Parathyroid adenoma (tissue), 2 donors: Measurements from ENCODE around the gene FHOD3.

Source experiments
- H2AFZ ChIP-seq: fragments of 300-600 bp; sonication (generic); one replicate; pipeline ENCODE4 v1.7.0; 2017; ENCODE audit warnings: antibody characterized with exemption, mild to moderate bottlenecking
- H3K27ac ChIP-seq: fragments of 300-600 bp; sonication (generic); one replicate; pipeline ENCODE4 v1.7.0; 2017
- H3K27me3 ChIP-seq: fragments of 300-600 bp; sonication (generic); one replicate; pipeline ENCODE4 v1.7.0; 2017; ENCODE audit warnings: low read length; ENCODE audit not compliant: control insufficient read depth, insufficient read depth
- H3K36me3 ChIP-seq: fragments of 300-600 bp; sonication (generic); one replicate; pipeline ENCODE4 v1.7.0; 2017; ENCODE audit warnings: low read length; ENCODE audit not compliant: control insufficient read depth, insufficient read depth
- H3K4me1 ChIP-seq: fragments of 300-600 bp; sonication (generic); one replicate; pipeline ENCODE4 v1.7.0; 2017; ENCODE audit warnings: control low read depth
- H3K4me2 ChIP-seq: fragments of 300-600 bp; sonication (generic); one replicate; pipeline ENCODE4 v1.7.0; 2017; ENCODE audit warnings: low read length
- H3K4me3 ChIP-seq: fragments of 300-600 bp; sonication (generic); one replicate; pipeline ENCODE4 v1.7.0; 2017; ENCODE audit warnings: low read depth, low read length
- H3K79me2 ChIP-seq: fragments of 300-600 bp; sonication (generic); one replicate; pipeline ENCODE4 v1.7.0; 2017; ENCODE audit warnings: control low read depth
- H3K9ac ChIP-seq: fragments of 300-600 bp; sonication (generic); one replicate; pipeline ENCODE4 v1.7.0; 2017; ENCODE audit warnings: mild to moderate bottlenecking
- H3K9me3 ChIP-seq: fragments of 300-600 bp; sonication (generic); one replicate; pipeline ENCODE4 v1.7.0; 2017; ENCODE audit warnings: low read length; ENCODE audit not compliant: control insufficient read depth
- CTCF ChIP-seq: fragments of 300-600 bp; sonication (generic); IDR thresholded peaks from one replicate; pipeline ENCODE4 v1.7.0; 2017; ENCODE audit warnings: antibody characterized with exemption, mild to moderate bottlenecking
- donor health status: primary hyperparathyroidism.

Gene FHOD3

GRCh38 chr18:36578871-36579710, 281.6 kb downstream of the FHOD3 start:
- Histone ChIP-seq H3K4me1 (peaks cover 16% of the 10 kb centered on the region), H3K27ac (peak overlapping the region; percentile 72)

DNA sequence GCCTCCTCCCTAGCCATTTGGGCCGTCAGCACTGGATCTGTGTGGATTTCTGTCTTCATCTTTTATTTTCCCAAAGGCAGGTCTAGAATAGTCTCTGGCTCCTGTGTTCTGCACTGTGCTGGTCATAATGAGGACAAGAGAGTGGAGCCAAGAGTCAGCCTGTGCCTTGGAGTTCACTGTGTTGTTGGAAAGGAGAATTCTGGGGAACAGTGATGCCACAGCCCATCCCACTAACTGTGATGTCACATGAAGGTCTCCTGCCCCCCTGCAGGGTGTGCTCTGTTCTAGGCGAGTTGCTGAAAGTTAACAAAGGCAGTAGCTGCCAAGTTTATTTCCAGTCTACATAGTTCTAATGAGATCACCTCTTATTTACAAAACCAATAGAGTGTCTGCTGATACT, 282.8 kb downstream of the FHOD3 start:
- Histone ChIP-seq H3K9me3 (no peaks in the 10 kb centered on the region), H3K9ac (no peak overlapping the region), H3K36me3 (no peaks in the 10 kb centered on the region), H3K4me3 (no peak overlapping the region), H3K4me1 (peaks cover 16% of the 10 kb centered on the region), H3K27me3 (no peaks in the 10 kb centered on the region), H2AFZ (peak overlapping the region; percentile 1), H3K4me2 (no peak overlapping the region), H3K27ac (peak overlapping the region; percentile 72), H3K79me2 (no peaks in the 10 kb centered on the region)
- TF ChIP-seq CTCF: no peak

More at GRCh38 chr18:36578871-36579710, 281.6 kb downstream of the FHOD3 start:
- Histone ChIP-seq H3K27me3 (no peaks in the 10 kb centered on the region), H3K36me3 (no peaks in the 10 kb centered on the region), H3K79me2 (no peaks in the 10 kb centered on the region), H3K9me3 (no peaks in the 10 kb centered on the region), H2AFZ (peak overlapping the region; percentile 1), H3K4me3 (no peak overlapping the region), H3K4me2 (peak overlapping the region; percentile 22), H3K9ac (no peak overlapping the region)
- TF ChIP-seq CTCF: no peak

- Histone ChIP-seq H3K79me2 (no peaks in the 10 kb centered on the region), H3K9me3 (no peaks in the 10 kb centered on the region), H3K4me1 (peaks cover 16% of the 10 kb centered on the region), H3K4me2 (no peak overlapping the region), H3K4me3 (no peak overlapping the region), H2AFZ (peak overlapping the region; percentile 18), H3K27ac (peak overlapping the region; percentile 72), H3K9ac (no peak overlapping the region), H3K27me3 (no peaks in the 10 kb centered on the region), H3K36me3 (no peaks in the 10 kb centered on the region)
- TF ChIP-seq CTCF: no peak
These were observed 283.6 kb downstream of the FHOD3 start for GRCh38 chr18:36580874-36581750.

- H3K4me3 ChIP-seq: no peak overlapping the region
- no peaks in the 10 kb centered on the region for H3K27me3 ChIP-seq
- no peak overlapping the region for H3K4me2 ChIP-seq
- H3K9me3 ChIP-seq: no peaks in the 10 kb centered on the region
- no peak overlapping the region for H3K9ac ChIP-seq
- H3K36me3 ChIP-seq: no peaks in the 10 kb centered on the region
- TF ChIP-seq CTCF: no peak
- H3K4me1 ChIP-seq: peaks cover 16% of the 10 kb centered on the region
- H2AFZ ChIP-seq: no peak overlapping the region
- no peaks in the 10 kb centered on the region for H3K79me2 ChIP-seq
- H3K27ac ChIP-seq: no peak overlapping the region
These were observed 285.7 kb downstream of the FHOD3 start for GRCh38 chr18:36582988-36583745.
